Measurements from ENCODE around the gene RNF14. TPM values are rescaled to one million over a fixed set of nuclear protein-coding genes. Genes with fewer than 3 reads are reported as not detected.

Gene RNF14
- total and polyA plus RNA-seq, 9 of the 15 experiments (the other 6 are each of a cell fraction or from before 2014, with no cell fraction given), result 36.3 to 140 (median 75.1) TPM

GRCh38 chr5:142012792-142013388, 44.0 kb downstream of the RNF14 start, which contains the start of gene GNPDA1 (continued):
- no peak for TF ChIP-seq ZNF780A (CRISPR knock-in tag; IDR thresholded peaks at IDR 0.05)
- TF ChIP-seq PRMT5 (CRISPR knock-in tag; IDR thresholded peaks at IDR 0.05), result no peak
- TF ChIP-seq THAP7 (CRISPR knock-in tag; IDR thresholded peaks at IDR 0.05), result no peak
- peak; percentile 48; the same call in 1 of the 2 replicates for TF ChIP-seq MTA1 (IDR thresholded peaks at IDR 0.05; ENCODE audit: borderline replicate concordance)
- no peak for TF ChIP-seq HMBOX1 (IDR thresholded peaks at IDR 0.05)
- peak; percentile 84 for TF ChIP-seq USF2 (CRISPR knock-in tag; IDR thresholded peaks at IDR 0.05)
- no peak for TF ChIP-seq CEBPZ (IDR thresholded peaks at IDR 0.05; ENCODE audit: borderline replicate concordance, low read depth, low read length)
- no peak for TF ChIP-seq U2AF1 (optimal IDR thresholded peaks at IDR 0.05; ENCODE audit: low read depth, low read length)
- TF ChIP-seq ZNF644 (tag; IDR thresholded peaks at IDR 0.05; ENCODE audit: low read depth), result no peak
- no peak for TF ChIP-seq EZH2 (IDR thresholded peaks at IDR 0.05; ENCODE audit: borderline replicate concordance, low read depth, low read length)
- 0 out of 2 replicates have a peak, but pooled peaks have one; percentile 49 for TF ChIP-seq SREBF1 (IDR thresholded peaks at IDR 0.05; ENCODE audit: borderline replicate concordance, low read depth, low read length)
- no peak for TF ChIP-seq ZNF740 (CRISPR knock-in tag; IDR thresholded peaks at IDR 0.05)
- no peak for TF ChIP-seq ZNF740 (tag; IDR thresholded peaks at IDR 0.05)
- TF ChIP-seq ATF7 (IDR thresholded peaks at IDR 0.05), result no peak
- peak; percentile 96 for TF ChIP-seq CCNT2 (IDR thresholded peaks at IDR 0.05; ENCODE audit: borderline replicate concordance, extremely low read depth, insufficient read length, low read depth, low read length)

All from K562 (cell line).